IPS-18a (cell line): ENCODE results near the gene TNS1.

Experiments used
- H3K27ac ChIP-seq: one replicate; pipeline ENCODE4 v1.5.1; 2013; ENCODE audit warnings: low read length
- H3K27me3 ChIP-seq: one replicate; pipeline ENCODE4 v1.6.1; 2013; ENCODE audit warnings: mild to moderate bottlenecking, low read length; ENCODE audit not compliant: control insufficient read depth, insufficient read depth
- H3K36me3 ChIP-seq: one replicate; pipeline ENCODE4 v1.6.1; 2013; ENCODE audit warnings: low read depth, low read length; ENCODE audit not compliant: control insufficient read depth
- H3K4me1 ChIP-seq: one replicate; pipeline ENCODE4 v1.6.1; 2013; ENCODE audit warnings: low read depth, low read length; ENCODE audit not compliant: control insufficient read depth
- H3K4me3 ChIP-seq: one replicate; pipeline ENCODE4 v1.5.1; 2013; ENCODE audit warnings: low read length
- H3K9ac ChIP-seq: one replicate; pipeline ENCODE4 v1.6.1; 2013; ENCODE audit warnings: mild to moderate bottlenecking, low read length, moderate library complexity
- H3K9me3 ChIP-seq: one replicate; pipeline ENCODE4 v1.6.1; 2013; ENCODE audit warnings: low read depth, low read length; ENCODE audit not compliant: control insufficient read depth

TNS1 gene

DNA sequence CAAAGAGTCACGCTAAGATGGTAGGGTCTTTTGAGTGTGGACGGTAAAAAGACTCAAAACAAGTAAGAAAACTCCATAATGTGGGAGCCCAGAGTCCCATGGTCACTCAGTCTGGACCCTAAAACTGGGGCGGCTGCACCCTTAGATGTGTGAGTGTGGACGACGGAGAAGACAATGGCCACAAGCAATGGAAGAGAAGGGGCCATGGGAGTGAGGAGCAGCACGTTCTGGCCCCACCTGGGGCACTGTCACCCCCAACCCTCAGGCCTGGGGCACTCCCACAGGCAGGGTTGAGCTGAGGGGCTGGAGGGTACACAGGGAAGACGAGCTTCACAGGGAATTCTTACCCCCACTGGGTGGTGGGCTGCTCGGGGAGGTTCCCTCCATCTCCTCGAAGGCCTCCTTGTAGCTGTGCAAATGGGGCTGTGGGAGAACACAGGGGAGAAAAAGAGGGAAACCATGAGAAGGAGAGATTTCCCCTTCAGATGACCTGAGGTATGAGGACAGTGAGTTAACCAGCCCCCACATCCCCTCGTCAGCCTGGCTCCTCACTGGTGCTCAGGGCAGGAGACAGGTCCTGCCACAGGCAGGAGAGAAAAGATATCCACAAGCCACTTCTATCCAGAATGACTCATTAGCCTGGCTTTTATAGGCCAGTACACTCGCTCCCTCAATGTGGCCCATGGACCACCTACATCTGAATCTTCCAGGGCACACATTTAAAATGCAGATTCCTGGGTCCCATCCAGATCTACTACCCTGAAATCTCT is 167.9 kb downstream of the TNS1 start:
- no peaks in the 10 kb centered on the region for H3K27me3 ChIP-seq
- H3K9ac ChIP-seq, result no peak overlapping the region
- no peaks in the 10 kb centered on the region for H3K36me3 ChIP-seq
- H3K4me3 ChIP-seq, result no peak overlapping the region
- no peak overlapping the region for H3K27ac ChIP-seq
- H3K9me3 ChIP-seq, result no peaks in the 10 kb centered on the region
- peaks cover 11% of the 10 kb centered on the region for H3K4me1 ChIP-seq

DNA sequence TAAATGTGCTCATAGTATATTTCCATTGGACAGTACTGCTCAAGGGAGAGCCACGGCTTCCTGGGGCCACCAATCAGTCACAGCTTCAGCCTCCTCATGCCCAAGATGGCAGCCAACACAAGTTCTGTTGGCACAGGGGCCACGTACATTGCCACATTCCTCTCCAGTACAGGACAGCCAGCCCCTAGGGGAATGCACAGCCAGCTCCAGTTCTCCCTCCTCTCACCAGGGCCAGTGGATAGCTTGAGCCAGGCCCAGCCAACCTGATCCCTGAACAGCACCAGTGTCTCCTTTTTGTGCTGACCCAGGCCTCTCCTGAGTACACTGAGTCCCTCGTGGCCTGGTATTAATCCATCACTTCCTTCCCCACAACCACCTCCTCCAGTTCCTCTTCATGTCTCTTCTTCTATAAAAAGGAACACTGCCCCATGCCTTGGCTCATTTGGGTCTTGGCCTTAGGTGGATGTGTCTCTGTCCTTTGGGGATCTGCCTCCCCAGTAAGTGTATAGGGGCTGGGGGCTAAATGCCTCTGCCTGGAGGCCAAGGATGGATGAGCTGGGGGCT is 168.7 kb downstream of the TNS1 start:
- no peak overlapping the region for H3K27ac ChIP-seq
- H3K9ac ChIP-seq, result no peak overlapping the region
- peaks cover 11% of the 10 kb centered on the region for H3K4me1 ChIP-seq
- no peaks in the 10 kb centered on the region for H3K27me3 ChIP-seq
- no peaks in the 10 kb centered on the region for H3K36me3 ChIP-seq
- no peak overlapping the region for H3K4me3 ChIP-seq
- H3K9me3 ChIP-seq, result no peaks in the 10 kb centered on the region

DNA sequence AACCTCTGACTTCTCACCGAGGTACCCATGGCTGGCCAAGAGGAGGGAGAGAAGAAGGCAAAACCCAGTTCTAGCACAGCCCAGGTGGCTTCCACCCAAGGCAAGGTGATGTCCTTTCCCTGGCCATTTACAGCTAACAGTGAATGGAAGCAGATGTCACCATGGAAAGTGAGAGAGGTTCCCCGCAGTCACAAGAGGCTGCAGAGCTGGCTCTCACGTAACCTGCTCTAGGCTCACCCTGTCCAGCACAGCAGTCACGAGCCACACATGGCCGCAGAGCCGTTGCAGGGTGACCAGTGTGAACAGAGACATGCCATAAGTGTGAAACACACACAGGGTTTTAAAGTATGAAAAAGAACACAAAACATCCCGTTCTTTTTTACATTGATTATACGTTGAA is 169.4 kb downstream of the TNS1 start:
- Histone ChIP-seq H3K4me3 (no peak overlapping the region), H3K4me1 (peaks cover 11% of the 10 kb centered on the region), H3K27ac (no peak overlapping the region), H3K36me3 (no peaks in the 10 kb centered on the region), H3K9ac (no peak overlapping the region), H3K27me3 (no peaks in the 10 kb centered on the region), H3K9me3 (no peaks in the 10 kb centered on the region)

DNA sequence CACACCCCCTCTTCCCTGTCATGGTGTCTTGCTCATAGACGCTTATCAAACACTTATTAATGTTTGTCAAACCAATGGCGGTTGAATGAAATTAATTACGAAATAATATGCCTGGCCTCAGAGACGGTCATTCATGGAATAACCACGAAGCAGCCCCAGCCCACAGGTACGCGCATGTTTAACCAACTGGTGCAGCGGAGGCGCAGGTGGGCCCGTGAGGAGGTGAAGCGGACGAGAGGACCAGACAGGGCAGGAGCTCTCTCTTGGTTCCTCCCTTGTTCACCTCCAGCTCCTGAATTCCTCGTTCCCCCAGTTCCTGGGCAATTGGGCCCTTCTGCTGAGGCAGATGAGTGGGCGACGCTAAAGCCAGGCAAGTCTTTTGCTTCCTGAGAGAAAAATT is 169.8 kb downstream of the TNS1 start:
- Histone ChIP-seq H3K9me3 (no peaks in the 10 kb centered on the region), H3K27ac (no peak overlapping the region), H3K36me3 (no peaks in the 10 kb centered on the region), H3K9ac (no peak overlapping the region), H3K4me3 (no peak overlapping the region), H3K4me1 (peaks cover 11% of the 10 kb centered on the region), H3K27me3 (no peaks in the 10 kb centered on the region)

DNA sequence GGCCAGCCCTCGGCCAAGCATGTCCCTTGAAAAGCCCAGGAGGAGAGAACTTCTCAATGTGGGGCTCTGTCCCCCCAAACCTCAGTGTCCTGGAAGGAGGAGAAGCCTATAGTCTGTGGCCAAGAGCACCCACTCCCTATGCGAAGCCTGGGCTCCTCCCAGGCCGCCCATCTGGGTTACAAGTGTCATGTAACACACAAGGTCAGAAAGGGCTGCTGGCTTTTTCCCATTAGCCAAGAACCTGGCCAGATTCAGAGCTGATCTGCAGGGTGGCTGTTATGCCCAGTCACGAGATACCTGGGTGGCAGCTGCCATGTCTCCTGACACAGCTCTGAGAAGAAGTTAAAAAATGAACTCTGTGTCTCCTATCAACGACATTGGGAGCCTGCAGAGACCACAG is 170.7 kb downstream of the TNS1 start:
- Histone ChIP-seq H3K9me3 (no peaks in the 10 kb centered on the region), H3K27me3 (no peaks in the 10 kb centered on the region), H3K36me3 (no peaks in the 10 kb centered on the region), H3K9ac (no peak overlapping the region), H3K4me1 (peaks cover 8% of the 10 kb centered on the region), H3K4me3 (no peak overlapping the region), H3K27ac (no peak overlapping the region)

DNA sequence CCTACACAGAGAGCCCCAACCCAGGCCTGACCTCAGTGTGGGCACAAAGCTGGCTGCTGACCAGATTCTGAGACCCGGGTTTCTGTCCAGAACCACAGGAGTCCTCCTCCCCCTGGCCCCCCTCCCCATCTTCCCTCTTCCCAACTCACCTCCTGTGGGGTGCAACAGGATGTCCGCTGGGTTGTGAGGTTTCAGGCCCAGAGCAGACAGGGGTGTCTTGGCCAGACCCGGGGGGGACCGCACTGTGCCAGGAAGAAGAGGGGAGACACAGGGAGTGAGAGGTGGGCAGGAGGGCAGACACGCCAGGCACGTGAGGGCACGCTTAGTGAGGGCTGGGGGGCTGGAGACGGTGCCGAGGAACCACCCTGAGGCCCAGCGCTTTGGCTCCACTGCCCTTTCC is 171.5 kb downstream of the TNS1 start:
- H3K4me3 ChIP-seq, result no peak overlapping the region
- no peak overlapping the region for H3K27ac ChIP-seq
- no peaks in the 10 kb centered on the region for H3K27me3 ChIP-seq
- H3K36me3 ChIP-seq, result no peaks in the 10 kb centered on the region
- no peaks in the 10 kb centered on the region for H3K9me3 ChIP-seq
- H3K4me1 ChIP-seq, result no peaks in the 10 kb centered on the region
- H3K9ac ChIP-seq, result no peak overlapping the region

DNA sequence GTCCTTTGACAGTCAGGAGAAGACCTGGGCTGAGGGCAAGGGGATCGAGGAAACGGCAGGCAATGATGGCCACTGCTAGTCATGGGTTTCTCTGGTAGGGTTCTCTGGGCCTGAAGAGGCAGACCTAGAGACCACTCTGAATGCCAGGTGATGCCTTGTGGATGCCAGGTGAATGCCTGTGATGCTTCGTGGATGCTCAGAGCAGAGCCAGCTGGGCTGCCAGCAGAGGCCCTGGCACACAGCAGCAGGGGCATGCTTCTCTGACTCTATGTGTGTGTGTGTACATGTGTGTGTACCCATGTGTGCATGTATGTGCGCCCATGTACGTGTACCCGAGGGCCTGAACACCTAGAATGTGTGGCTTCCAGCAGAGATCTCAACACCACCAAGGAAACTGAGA is 172.0 kb downstream of the TNS1 start:
- Histone ChIP-seq H3K36me3 (no peaks in the 10 kb centered on the region), H3K27me3 (no peaks in the 10 kb centered on the region), H3K9me3 (no peaks in the 10 kb centered on the region), H3K4me1 (no peaks in the 10 kb centered on the region), H3K27ac (no peak overlapping the region), H3K9ac (no peak overlapping the region), H3K4me3 (no peak overlapping the region)

DNA sequence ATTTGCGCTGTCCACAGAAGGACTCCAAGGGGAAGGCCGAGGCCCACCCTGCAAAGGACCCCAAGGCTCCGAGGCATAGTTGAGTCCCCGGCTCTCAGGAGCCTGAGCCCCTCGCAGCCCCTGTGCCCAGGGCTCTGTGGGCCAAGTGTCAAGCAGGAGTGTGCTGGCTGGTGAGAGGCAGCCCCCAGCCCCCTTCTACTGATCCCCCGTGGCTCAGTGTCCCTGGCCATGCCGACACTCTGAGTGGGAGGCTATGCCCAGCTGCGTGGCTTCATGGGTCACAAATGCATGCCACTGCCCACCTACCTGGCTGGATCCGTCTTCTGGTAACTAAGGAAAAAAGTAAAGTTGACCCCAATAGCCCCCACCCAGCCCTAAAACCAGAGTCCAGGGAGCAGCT is 172.7 kb downstream of the TNS1 start:
- H3K27me3 ChIP-seq, result no peaks in the 10 kb centered on the region
- H3K27ac ChIP-seq, result no peak overlapping the region
- H3K4me1 ChIP-seq, result no peaks in the 10 kb centered on the region
- no peak overlapping the region for H3K4me3 ChIP-seq
- H3K9ac ChIP-seq, result no peak overlapping the region
- no peaks in the 10 kb centered on the region for H3K9me3 ChIP-seq
- H3K36me3 ChIP-seq, result no peaks in the 10 kb centered on the region

DNA sequence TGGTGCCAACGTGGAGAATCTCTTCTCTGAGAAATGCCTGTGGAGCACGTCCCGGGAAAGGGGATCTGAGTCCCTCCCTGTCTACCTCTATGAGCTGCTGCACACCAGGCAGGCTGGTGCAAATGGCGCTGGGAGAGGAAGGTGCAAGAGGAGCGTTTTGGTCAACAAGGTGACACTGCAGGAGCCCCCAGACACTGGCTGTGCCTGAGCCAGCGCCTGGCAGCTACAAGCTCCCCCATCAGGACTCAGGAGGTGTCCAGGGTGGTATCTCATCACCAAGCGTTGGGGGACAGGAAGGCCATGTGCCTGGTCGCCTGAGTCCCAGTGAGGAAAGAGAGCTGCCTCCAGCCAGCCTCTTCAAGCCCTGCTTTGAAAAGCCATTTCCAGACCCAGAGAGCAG is 173.4 kb downstream of the TNS1 start:
- H3K9me3 ChIP-seq, result no peaks in the 10 kb centered on the region
- H3K9ac ChIP-seq, result no peak overlapping the region
- H3K4me3 ChIP-seq, result no peak overlapping the region
- H3K36me3 ChIP-seq, result no peaks in the 10 kb centered on the region
- H3K4me1 ChIP-seq, result no peaks in the 10 kb centered on the region
- H3K27me3 ChIP-seq, result no peaks in the 10 kb centered on the region
- H3K27ac ChIP-seq, result no peak overlapping the region

DNA sequence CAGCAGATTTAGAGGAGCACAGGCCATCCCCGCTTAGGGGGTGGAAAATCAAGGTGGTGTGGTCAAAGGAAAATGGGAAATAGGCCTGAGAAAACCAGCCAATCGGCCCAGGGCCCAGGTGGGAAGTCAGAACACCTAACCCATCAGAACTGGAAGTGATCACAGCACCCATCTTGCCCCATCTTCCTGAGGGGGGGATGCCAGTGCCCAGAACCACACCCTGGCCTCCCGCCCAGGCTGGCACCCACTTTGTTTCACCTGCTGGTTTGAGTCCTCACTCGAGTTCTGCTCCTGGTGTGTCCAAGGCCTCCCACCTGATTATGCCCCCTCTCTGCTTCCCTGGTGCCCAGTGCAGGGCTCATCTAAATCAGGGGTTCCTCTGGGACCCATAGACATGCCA is 174.5 kb downstream of the TNS1 start:
- Histone ChIP-seq H3K27me3 (no peaks in the 10 kb centered on the region), H3K27ac (no peak overlapping the region), H3K9me3 (no peaks in the 10 kb centered on the region), H3K9ac (no peak overlapping the region), H3K4me3 (no peak overlapping the region), H3K4me1 (no peaks in the 10 kb centered on the region), H3K36me3 (no peaks in the 10 kb centered on the region)

DNA sequence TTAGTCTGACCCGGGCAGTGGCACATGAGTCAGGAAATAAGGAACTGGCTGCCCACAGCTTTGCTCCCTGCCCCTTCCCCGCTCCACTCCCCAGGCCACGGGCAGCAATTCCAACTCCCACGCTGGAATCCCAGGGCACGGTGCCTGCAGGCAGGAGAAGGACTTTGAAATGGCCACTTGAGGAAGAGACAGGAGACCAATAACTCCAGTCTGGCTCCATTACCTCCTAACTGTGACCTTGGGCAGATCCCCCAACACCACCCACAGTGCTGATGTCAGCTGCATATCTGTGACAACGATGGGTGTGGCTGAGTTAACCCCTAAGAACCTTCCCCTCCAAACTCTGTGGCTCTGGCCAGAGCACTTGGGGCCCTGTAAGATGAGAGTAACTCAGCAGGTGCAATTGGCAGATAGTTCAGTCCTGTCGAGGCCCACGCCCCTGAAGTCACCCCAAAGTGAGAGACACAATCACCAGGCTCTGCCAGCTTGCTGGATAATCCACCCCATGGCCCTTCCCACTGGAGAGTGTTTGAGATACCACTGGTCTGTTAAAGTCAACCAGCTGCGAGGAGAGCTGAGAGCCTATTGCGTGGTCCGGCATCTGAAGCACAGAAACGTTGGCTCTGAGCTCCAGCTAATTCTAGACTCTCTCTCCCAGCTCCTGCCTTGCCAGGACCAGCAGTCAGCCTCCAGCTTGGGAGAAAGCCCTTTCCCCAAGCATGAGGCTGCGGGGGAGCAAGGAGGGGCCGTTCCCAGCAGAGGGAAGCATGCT is 175.2 kb downstream of the TNS1 start:
- Histone ChIP-seq H3K27me3 (no peaks in the 10 kb centered on the region), H3K27ac (no peak overlapping the region), H3K36me3 (no peaks in the 10 kb centered on the region), H3K4me3 (no peak overlapping the region), H3K9me3 (no peaks in the 10 kb centered on the region), H3K9ac (no peak overlapping the region), H3K4me1 (no peaks in the 10 kb centered on the region)
